K562 (cell line): ENCODE results near the gene TLX2. TPM values are rescaled to one million over a fixed set of nuclear protein-coding genes. Genes with fewer than 3 reads are reported as not detected.
A peak's percentile ranks its signal among the peaks of the same experiment; 100 is the strongest.

Source experiments
- ETS2 ChIP-seq: IDR thresholded peaks from 2 replicates; pipeline ENCODE4 v1.6.1; 2016; ENCODE audit warnings: borderline replicate concordance, missing genetic modification characterization, mild to moderate bottlenecking, moderate library complexity, missing compliant biosample characterization; ENCODE audit not compliant: poor library complexity, severe bottlenecking
- FOXJ3 ChIP-seq: sonication (generic); formaldehyde crosslinking; IDR thresholded peaks from 2 replicates; pipeline ENCODE4 v1.4.0; 2020; ENCODE audit warnings: mild to moderate bottlenecking, missing genetic modification reagents
- POLR2G ChIP-seq: fragments of 200-400 bp; formaldehyde crosslinking; IDR thresholded peaks from 2 replicates; pipeline ENCODE4 v1.6.1; 2017; ENCODE audit warnings: low read depth, mild to moderate bottlenecking, antibody characterized with exemption, low read length, moderate library complexity
- TAF15 ChIP-seq: fragments of 200-400 bp; formaldehyde crosslinking; IDR thresholded peaks from 2 replicates; pipeline ENCODE4 v1.6.1; 2017; ENCODE audit warnings: mild to moderate bottlenecking, low read depth, low read length, moderate library complexity
- TFAM ChIP-seq: fragments of 250-450 bp; sonication (Bioruptor Pico); conservative IDR thresholded peaks from 2 replicates; pipeline ENCODE4 v1.5.0; 2021; ENCODE audit warnings: mild to moderate bottlenecking, moderate library complexity
- YY1 ChIP-seq, 3 experiments: IDR thresholded peaks; 2 replicates each; pipeline ENCODE4 v1.6.1; 2011; ENCODE audit warnings: low read length in 2 of 3, mild to moderate bottlenecking in 2 of 3, moderate library complexity in 2 of 3, borderline replicate concordance in 1 of 3, control low read depth in 1 of 3, low read depth in 1 of 3; ENCODE audit not compliant: insufficient read depth in 3 of 3, insufficient replicate concordance in 2 of 3, control insufficient read depth in 1 of 3, insufficient read length in 1 of 3; ENCODE audit errors: extremely low read depth in 1 of 3
- ZNF696 ChIP-seq: fragments of 250-450 bp; sonication (Bioruptor Pico); conservative IDR thresholded peaks from 2 replicates; pipeline ENCODE4 v1.4.0; 2020; ENCODE audit warnings: mild to moderate bottlenecking, moderate library complexity
- polyA plus RNA-seq, 8 experiments: library from polyadenylated mRNA; depleted of rRNA in 4 of 8; stranded (reverse) in 5 of 8; unstranded in 3 of 8; fragments of >200 nt; fragmentation: Nextera tagmentation in 2 of 8; fragmentation: Illumina TruSeq in 1 of 8; extraction: Ambion mirVana in 2 of 8; extraction: Trizol in 1 of 8; gene quantifications; 2 replicates each; pipeline versions ENCODE4 v1.2.1 to v1.2.3, GENCODE V29; 2011 to 2014; ENCODE audit warnings: inconsistent platforms in 1 of 8, missing spikeins in 1 of 8
- total RNA-seq, 7 experiments: library from RNA; depleted of rRNA in 6 of 7; stranded (reverse); fragments of >200 nt in 6 of 7; fragmentation: Illumina TruSeq in 2 of 7; extraction: Trizol in 2 of 7; gene quantifications; 2 replicates each; pipeline versions ENCODE4 v1.2.1 to v1.2.3, GENCODE V29; 2011 to 2021; ENCODE audit warnings: low replicate concordance in 1 of 7
- TF ChIP-seq, protein P1 (sequence below): fragments of 250-450 bp; sonication (Bioruptor Pico); IDR thresholded peaks from 2 replicates; pipeline ENCODE4 v1.4.0; 2020; ENCODE audit warnings: mild to moderate bottlenecking, moderate library complexity, borderline replicate concordance
- TF ChIP-seq, protein P2 (sequence below): fragments of 450-650 bp; IDR thresholded peaks from 2 replicates; pipeline ENCODE4 v1.6.1; 2016; ENCODE audit warnings: missing biosample characterization, missing genetic modification characterization
- TF ChIP-seq, protein P3 (sequence below): fragments of 250-450 bp; sonication (Bioruptor Pico); IDR thresholded peaks from 2 replicates; pipeline ENCODE4 v1.5.0; 2022; ENCODE audit warnings: mild to moderate bottlenecking

Gene TLX2
- total and polyA plus RNA-seq, 9 of the 15 experiments (the other 6 are each of a cell fraction or from before 2014, with no cell fraction given), result not detected

DNA sequence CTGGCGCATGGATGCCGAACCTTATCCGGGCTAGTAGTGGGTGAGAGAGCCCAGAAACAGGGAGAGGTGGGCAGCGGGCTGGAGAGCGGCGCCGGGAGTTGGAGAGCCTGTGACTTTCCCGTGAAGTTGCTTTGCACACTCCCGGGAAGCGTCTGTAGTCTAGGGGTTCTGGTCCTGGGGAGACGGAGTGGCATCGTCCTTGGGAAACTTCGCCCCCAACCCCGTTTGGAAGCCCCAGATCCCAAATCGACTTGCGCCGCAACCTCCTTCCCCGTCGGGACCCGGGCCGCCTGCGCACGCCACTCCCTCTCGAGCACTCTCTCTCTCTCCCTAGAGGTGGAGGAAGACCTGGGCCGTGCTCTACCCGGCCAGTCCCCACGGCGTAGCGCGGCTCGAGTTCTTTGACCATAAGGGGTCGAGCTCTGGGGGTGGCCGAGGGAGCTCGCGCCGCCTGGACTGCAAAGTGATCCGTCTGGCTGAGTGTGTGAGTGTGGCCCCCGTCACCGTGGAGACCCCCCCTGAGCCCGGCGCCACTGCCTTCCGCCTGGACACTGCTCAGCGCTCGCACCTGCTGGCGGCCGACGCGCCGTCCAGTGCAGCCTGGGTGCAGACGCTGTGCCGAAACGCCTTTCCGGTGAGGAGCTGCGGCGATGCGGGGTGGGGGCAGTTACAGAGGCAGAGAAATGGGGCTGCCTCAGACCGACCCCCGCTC, 40.7 kb downstream of the TLX2 start (continued):
- TF ChIP-seq TFAM (CRISPR knock-in tag) (no peak), ZNF696 (CRISPR knock-in tag) (no peak), POLR2G (peak; percentile 74), FOXJ3 (CRISPR knock-in tag) (no peak), YY1 (IDR thresholded peaks at IDR 0.05; ENCODE audit: borderline replicate concordance in 1 of 3, control insufficient read depth in 1 of 3, extremely low read depth in 1 of 3, insufficient read depth in 3 of 3, insufficient read length in 1 of 3, insufficient replicate concordance in 2 of 3, low read depth in 1 of 3, low read length in 2 of 3) (peak in 1 of 3 experiments; percentile 3), TAF15 (no peak), ETS2 (tag) (no peak)
- TF ChIP-seq, protein P1, sequence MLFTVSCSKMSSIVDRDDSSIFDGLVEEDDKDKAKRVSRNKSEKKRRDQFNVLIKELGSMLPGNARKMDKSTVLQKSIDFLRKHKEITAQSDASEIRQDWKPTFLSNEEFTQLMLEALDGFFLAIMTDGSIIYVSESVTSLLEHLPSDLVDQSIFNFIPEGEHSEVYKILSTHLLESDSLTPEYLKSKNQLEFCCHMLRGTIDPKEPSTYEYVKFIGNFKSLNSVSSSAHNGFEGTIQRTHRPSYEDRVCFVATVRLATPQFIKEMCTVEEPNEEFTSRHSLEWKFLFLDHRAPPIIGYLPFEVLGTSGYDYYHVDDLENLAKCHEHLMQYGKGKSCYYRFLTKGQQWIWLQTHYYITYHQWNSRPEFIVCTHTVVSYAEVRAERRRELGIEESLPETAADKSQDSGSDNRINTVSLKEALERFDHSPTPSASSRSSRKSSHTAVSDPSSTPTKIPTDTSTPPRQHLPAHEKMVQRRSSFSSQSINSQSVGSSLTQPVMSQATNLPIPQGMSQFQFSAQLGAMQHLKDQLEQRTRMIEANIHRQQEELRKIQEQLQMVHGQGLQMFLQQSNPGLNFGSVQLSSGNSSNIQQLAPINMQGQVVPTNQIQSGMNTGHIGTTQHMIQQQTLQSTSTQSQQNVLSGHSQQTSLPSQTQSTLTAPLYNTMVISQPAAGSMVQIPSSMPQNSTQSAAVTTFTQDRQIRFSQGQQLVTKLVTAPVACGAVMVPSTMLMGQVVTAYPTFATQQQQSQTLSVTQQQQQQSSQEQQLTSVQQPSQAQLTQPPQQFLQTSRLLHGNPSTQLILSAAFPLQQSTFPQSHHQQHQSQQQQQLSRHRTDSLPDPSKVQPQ (CRISPR knock-in tag), result no peak
- TF ChIP-seq, protein P2, sequence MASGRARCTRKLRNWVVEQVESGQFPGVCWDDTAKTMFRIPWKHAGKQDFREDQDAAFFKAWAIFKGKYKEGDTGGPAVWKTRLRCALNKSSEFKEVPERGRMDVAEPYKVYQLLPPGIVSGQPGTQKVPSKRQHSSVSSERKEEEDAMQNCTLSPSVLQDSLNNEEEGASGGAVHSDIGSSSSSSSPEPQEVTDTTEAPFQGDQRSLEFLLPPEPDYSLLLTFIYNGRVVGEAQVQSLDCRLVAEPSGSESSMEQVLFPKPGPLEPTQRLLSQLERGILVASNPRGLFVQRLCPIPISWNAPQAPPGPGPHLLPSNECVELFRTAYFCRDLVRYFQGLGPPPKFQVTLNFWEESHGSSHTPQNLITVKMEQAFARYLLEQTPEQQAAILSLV (tag), result no peak
- TF ChIP-seq, protein P3, sequence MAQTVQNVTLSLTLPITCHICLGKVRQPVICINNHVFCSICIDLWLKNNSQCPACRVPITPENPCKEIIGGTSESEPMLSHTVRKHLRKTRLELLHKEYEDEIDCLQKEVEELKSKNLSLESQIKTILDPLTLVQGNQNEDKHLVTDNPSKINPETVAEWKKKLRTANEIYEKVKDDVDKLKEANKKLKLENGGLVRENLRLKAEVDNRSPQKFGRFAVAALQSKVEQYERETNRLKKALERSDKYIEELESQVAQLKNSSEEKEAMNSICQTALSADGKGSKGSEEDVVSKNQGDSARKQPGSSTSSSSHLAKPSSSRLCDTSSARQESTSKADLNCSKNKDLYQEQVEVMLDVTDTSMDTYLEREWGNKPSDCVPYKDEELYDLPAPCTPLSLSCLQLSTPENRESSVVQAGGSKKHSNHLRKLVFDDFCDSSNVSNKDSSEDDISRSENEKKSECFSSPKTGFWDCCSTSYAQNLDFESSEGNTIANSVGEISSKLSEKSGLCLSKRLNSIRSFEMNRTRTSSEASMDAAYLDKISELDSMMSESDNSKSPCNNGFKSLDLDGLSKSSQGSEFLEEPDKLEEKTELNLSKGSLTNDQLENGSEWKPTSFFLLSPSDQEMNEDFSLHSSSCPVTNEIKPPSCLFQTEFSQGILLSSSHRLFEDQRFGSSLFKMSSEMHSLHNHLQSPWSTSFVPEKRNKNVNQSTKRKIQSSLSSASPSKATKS, result no peak
